HG02870 (cell line): Measurements from ENCODE around the gene HBP1.

Experiments used
- ATAC-seq: cut with Tn5 transposase; IDR thresholded peaks from one replicate; pipeline ENCODE4 v1.9.1; 2021; ENCODE audit warnings: mild to moderate bottlenecking, moderate library complexity; ENCODE audit not compliant: unreplicated experiment

Gene HBP1

DNA sequence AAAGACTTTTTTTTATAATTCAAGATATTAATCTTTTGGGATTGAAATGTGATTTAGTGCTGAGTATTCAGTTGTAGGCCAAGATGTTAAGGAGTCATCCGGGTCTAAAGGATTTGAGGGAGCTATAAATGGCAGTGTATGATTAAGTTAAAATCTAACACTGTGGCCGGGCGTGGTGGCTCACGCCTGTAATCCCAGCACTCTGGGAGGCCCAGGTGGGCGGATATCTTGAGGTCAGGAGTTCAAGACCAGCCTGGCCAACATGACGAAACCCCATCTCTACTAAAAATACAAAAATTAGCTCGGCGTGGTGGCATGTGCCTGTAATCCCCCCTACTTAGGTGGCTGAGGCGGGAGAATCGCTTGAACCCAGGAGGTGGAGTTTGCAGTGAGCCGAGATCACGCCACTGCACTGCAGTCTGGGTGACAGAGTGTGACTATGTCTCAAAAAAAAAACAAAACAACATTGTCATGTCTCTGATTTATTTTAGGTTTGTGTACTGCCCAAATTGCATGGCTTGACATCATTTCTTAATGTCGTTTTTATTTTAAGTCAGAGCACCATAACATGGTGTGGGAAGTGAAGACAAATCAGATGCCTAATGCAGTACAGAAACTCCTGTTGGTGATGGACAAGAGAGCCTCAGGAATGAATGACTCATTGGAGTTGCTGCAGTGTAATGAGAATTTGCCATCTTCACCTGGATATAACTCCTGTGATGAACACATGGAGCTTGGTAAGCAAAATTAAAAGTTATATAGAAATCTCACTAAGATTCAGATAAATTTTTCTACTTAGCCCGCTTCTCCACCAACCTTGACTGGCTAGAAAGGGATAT, 10.7 kb downstream of the HBP1 start:
- no peak for ATAC-seq

DNA sequence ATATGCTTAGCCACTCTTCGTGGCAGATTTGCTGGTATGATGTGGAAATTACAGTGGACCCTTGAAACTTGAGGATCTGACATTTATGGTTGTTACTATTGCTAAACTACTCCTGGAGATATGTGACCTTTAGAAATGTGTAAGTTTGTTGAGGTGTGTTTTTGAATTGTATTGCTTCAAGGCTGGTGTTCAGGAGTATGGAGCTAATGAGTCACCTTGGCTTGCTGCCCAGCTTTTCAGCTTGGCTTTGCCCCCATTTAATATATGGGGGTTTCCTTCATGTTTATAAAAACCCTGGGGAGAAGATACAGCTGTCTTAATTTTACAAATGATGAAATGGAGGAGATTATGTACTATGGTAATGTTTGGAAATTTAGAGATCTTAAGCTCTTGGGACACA, 11.6 kb downstream of the HBP1 start:
- no peak for ATAC-seq

DNA sequence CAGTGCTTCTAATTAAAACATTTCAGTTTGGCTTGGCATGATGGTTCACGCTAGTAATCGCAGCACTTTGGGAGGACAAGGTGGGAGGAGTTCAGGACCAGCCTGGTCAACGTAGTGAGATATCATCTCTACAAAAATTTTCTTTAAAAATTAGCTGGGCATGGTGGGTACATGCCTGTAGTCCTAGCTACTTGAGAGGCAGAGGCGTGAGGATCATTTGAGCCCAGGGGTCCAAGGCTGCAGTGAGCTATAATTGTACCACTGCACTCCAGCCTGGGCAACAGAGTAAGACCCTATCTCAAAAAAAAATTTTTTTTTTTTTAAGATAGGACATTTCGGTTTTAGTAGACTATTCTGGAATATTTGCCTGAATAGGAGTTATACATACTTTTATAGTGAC, 12.4 kb downstream of the HBP1 start:
- no peak for ATAC-seq

DNA sequence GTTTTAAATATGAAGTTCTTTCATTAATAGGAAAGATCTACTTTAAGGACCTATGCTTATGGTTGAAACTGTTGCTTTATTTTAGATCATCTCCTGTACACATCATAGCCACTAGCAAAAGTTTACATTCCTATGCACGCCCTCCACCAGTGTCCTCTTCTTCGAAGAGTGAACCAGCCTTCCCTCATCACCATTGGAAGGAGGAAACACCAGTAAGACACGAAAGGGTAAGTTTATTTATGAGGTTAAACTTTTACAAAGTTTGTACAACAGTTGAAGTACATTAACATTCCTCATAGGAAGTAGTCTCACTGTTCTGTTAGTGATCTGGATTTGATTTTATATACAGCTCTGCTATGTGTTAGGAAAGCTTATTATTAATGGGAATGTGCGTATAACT, 16.9 kb downstream of the HBP1 start:
- ATAC-seq = no peak

DNA sequence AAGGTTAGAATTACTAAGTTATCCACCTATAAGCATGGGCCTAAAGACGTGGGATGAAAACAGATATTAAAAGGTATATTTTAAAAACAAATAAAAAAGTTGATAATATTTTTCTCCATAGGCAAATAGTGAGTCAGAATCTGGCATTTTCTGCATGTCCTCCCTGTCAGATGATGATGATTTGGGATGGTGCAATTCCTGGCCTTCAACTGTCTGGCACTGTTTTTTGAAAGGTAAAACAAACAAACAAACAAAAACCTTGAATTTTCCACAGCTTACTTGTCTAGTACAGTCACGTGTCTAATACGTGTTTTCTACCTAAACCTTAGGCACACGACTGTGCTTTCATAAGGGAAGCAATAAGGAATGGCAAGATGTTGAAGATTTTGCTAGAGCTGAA, 17.4 kb downstream of the HBP1 start:
- ATAC-seq = no peak

DNA sequence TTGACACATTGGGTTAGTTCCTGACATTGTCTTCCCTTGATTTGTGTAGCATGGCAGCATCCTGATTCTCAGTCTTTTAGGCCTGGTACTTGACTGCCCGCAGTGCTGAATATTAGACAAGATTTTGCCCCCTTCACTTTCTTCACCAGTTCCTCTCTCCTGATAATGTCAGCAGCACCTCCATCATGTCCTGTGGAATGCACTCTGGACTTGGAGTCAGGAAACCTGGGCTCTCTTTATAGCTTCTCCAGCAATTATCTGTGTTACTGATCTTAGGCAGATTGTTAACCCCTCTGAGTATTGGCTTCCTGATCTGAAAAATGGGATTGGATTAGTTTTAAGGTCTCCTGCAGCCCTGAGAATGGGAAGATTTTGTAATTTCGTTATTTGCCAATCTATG, 19.0 kb downstream of the HBP1 start:
- ATAC-seq = no peak

DNA sequence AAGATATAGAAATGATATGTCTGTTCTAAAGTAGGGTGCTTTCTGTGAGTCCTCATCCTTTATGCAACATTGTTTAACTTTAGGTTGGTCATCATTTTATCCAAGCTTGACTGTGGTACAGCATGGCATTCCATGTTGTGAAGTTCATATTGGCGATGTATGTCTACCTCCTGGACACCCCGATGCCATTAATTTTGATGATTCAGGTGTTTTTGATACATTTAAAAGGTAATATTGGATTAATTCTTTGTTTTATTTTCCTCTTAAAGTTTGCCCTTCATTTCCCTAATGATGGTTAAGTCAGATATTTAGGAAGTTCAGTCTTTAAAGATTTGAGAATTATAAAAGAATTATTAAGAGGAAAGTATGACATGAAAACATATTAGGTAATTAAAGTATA, 21.3 kb downstream of the HBP1 start:
- no peak for ATAC-seq

DNA sequence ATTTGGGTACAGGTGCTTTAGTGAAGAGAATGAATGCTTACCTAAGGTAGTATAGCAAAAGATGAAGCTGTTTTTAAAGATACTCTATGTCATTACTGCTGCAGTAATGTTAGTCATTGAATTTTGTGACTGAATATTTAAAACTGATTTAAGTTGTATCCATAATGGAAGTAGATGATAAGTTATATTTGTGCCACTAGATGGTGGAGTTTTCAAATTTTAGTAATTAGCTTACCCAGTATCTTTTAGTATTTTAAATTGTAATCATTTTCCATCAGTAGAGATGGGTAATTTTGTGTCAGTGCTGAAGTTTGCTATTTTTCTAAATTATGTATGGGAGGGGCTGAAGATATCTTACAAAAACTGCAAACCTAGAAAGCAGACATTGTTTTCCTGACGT, 25.2 kb downstream of the HBP1 start:
- ATAC-seq = no peak

DNA sequence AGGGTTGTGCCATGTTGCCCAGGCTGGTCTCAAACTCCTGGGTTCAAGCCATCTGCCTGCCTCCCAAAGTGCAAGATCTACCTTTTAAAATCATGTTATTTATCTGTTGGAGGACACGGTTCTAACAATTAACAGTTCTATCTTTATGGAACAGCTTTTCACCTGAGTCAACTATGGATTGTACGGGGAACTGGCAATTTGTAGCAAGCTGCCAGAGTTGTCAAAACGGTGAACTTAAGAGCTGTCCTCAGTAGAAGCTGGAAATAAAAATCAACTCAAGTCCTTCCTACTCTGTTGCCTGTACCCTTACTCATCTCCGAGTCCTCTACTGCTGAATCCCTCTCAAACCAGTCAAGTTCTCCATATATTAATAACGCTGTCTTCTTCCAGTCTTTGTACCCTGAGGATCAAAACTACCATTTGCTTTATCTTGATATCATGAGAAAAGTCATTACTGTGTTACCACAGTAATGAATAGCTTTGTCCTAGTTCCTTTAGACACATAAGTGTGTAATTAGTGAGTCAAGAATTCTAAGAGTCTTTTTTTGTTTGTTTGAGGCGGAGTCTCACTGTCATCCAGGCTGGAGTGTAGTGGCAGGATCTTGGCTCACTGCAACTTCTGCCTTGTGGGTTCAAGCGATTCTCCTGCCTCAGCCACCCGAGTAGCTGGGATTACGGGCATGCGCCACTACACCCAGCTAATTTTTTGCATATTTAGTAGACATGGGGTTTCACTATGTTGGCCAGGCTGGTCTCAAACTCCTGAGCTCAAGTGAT, 28.2 kb downstream of the HBP1 start:
- no peak for ATAC-seq

DNA sequence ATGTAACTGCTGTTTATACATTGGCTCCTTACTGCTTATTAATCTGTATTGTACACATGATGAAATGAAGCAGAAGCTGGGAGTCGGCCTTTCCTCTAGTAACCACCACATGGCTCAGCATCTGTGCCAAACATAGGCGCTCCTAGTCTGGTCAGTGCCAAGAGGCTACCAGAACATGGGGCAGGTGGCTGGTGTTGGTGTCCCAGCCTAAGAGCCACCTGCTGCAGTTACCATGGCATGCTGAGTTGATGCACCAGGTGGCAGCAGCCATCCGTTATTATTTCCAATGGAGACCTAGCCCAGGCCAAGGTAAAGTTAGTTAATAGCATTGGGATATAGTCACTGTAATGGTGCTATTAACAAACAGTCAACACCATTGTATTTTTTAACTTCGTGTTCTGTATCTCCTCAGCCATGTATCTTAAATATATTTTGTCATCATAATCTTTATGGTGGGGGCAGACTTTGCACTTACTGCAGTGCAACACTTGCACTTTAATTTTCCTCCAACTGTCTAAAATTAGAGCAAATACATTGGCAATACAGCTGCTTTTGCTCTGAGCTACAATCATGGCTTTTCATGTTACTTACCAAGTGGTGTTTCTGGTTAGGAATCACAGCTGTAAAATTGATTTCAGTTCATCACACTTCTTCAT, 33.1 kb downstream of the HBP1 start:
- ATAC-seq = peak; percentile 73

DNA sequence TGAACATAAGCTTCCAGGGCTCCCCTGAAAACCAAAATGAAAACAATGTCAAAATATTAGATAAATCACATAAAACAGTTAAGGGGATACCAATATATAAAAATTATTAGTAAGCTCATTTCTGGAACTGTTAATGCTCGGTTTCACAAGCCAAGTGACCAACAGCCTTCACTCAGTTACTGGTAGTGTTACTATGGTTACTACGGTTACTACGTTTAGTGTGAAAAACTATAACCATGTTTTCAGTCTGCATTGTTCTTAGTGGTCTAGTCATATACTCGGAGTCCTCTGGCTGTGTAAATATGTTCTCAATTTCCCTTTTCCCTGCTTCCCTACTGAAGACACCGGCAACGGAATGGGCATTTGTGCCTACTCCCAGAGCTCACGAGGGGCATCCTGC, 34.8 kb downstream of the HBP1 start:
- no peak for ATAC-seq

DNA sequence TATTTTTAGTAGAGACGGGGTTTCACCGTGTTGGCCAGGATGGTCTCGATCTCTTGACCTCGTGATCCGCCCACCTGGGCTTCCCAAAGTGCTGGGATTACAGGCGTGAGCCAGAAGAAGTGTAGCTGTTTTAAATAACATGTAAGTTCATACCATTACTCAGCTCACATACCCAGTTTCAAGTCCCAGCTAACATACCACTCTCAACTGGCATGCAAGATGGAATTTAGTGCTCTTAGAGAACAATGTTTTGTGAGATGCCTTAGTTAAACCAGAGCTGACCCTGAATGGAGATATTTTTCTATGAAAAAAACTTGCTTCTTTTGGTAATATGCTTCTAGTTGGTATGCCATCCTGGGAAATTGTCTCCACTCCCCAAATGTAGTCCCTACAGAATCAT, 37.3 kb downstream of the HBP1 start:
- ATAC-seq = no peak

DNA sequence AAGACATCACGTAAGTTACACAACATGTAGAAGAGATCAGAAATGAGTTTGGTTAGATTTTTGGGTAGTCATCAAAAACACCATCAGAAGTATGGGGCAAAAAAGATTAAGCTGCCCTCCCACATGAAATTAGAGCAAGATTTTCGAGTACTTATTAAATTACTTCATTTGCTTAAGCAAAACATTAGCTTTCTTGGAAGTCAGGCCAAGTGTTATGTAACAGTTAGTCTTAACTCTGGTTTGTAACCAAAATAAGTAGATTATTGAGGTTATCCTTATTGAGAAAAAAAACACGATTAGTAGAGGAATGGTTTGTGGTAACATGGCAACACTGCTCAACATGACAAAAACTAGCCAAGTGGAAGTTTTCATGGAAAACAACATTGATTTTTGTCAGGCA, 37.9 kb downstream of the HBP1 start:
- ATAC-seq = no peak

DNA sequence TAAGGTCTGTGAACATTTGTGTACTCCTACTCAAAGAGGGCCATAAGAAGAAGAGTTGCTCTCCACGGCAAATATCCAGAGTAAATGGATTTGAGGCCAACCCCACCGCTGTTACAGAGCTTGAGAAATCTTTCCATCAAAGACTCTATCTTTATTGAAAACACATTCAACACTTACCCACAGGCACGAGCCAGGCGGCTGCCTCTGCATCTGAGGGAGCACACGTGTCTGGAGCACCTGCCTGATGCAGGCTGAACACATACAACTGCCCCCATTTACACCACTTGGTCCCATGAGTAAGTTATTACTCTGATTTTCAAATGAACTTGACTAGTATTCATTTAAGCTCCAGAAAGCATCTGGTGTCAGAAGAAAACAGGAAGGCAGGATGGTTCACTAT, 38.7 kb downstream of the HBP1 start:
- ATAC-seq = no peak

DNA sequence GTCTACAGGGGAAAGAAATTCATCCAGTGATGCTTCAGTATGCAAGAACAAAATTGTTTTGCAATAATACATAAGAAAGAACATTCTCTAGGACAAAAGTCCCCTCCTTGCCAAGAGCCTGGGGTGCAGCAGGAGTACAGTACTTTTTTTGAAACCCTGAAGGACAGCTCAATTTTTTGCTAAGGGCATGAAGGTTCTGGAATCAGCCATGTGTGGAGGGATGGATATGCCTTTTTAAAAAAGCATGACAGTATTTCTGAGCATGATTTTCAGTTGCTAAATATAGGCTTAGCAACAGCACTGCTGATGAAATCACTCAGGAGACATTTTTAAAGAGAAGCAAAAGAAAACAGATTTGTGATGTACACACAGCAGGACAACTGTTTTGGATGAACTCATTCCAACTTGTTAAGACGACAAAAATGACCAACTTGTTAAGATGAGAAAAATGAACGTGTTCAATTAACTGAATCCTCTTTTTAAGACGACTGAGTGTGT, 39.3 kb downstream of the HBP1 start:
- ATAC-seq = no peak

DNA sequence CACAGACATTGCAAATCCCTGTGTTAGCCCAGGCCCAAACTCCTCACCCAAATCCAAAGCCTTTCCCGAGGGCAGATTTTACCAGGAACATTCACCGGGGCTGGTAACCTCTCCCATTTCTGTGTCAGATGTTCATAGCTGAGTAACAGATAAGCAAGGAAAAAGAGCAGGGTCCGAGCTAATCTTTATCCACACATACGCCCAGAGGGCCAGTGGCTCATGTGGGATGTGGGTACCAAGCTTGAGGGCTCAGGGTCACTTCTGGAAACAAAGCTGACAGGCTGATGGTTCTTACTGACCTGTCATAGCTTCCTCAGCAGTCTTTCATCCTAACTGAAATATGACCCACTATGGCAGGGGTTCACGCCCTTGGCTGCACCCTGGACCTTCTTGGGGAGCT, 39.8 kb downstream of the HBP1 start:
- ATAC-seq = no peak

DNA sequence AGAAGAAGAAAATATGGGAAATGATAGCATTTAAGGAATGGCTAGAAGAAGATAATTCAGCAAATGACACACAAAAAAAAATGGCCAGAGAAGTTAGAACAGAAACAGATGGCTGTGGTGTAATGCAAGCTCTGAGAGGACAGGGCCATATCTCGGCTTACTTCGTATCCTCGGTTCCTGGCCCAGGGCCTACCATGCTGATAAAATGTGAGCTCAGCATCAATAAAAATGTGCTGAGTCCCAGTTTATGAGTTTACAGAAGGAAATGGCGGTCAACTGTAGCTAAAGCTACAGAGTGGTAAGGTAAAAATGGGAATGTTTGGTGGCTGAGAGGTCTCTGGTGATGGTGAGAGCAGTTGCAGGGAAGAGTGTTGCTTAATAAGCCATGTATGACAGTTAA, 40.8 kb downstream of the HBP1 start:
- no peak for ATAC-seq

DNA sequence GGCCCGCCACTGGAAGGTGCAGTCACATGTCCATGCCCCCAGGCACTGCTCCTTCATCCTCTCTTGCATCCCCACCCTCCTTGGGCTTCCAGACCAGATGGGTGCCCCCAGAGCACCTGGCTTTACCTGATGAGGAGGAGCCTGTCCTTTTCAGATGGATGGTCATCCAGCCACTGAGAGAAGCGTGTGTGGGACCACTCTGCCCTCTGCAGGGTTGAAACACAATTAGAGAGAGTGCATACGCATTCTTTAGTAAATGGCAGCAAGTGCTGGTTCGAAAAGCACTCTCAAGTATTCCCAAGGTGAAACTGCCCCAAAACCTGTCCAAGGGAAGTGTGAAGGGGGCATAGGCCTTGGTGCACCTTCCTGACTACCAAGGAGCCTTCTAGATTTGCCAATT, 41.6 kb downstream of the HBP1 start:
- no peak for ATAC-seq

DNA sequence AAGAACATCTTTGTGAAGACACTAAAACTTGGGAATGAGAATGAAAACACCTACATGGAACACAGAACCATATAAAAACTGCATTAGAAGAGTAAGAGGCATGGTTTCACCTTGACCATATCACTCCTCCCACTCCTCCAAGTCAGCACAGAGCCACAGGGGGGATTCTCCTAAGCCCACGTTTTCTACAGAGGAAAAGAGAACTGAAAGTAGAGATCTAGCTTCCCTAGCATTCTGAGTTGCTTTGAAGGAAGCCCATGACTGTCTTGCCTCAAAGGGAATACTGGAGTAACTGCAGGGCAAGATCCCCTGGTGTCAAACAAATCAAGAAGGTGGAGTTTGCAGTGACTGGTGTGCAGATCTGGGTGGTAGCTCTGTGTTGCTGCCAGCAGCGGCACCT, 43.9 kb downstream of the HBP1 start:
- no peak for ATAC-seq

DNA sequence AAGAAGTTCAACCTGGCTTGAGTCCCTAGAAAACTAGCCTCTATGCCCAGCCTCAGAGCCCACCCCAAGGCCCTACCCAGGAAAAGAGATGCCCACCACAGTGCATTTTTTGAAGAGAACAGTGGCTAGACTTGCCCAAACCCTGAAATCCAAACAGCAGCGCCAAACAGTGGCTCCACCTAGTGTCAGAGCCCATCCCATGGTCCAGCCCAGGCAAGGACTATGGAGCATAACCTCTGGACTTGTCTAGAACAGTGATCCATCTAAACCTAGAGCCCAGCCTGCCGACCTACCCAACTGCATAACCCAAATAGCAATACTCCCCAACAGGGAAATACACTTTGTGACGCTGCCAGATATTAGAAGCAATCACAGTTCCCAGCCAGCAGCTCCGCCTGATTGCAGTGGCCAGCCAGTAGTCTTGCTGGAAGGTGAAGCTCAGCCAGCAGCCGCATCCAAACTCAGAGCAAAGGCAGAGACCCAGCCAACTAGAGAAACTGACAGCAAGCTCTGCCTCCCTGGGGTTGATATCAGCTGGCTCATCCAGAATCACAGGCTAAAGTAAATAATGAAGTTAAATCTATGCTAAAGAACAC, 44.5 kb downstream of the HBP1 start:
- no peak for ATAC-seq

DNA sequence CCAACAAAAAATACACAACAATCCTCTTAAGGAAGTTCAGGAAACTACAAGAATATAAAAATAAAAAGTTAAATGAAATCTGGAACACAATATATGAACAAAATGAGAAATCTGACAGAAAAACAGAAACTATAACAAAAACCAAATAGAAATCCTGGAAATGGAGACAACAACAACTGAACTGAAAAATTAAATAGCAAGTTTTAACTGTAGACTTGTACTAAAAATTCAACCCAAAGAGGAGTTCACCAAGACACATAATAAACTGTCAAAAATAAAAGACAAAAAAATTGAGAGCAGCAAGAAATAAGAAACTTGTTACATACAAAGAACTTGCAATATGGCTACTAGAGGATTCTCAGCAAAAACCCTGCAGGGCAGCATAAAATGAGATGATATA, 45.1 kb downstream of the HBP1 start:
- ATAC-seq = no peak
